ENCODE results near the gene HNF4A. TPM values are rescaled to one million over a fixed set of nuclear protein-coding genes. Genes with fewer than 3 reads are reported as not detected.

HNF4A gene
- total RNA-seq, 2 experiments from 2014 or later, result not detected

GRCh38 chr20:44450903-44451450 lies 95.5 kb downstream of the HNF4A start:
- TF ChIP-seq CTCF (IDR thresholded peaks at IDR 0.05), result no peak
- no peaks in the 10 kb centered on the region for H3K36me3 Mint-ChIP-seq (ENCODE audit: low read depth)
- no peak overlapping the region for H3K4me3 Mint-ChIP-seq
- Histone ChIP-seq H3K4me3 (ENCODE audit: low read length) (no peak overlapping the region), H3K9me3 (ENCODE audit: control insufficient read depth in 1 of 2, insufficient read depth in 1 of 2, low read length in 2 of 2) (no peaks in the 10 kb centered on the region), H3K27me3 (ENCODE audit: control insufficient read depth in 1 of 2, insufficient read depth in 2 of 2, low read length in 2 of 2) (no peaks in the 10 kb centered on the region), H3K27ac (ENCODE audit: low read depth in 1 of 2, low read length in 2 of 2) (no peak overlapping the region), H3K36me3 (ENCODE audit: insufficient read depth, low read length) (no peaks in the 10 kb centered on the region), H3K4me1 (ENCODE audit: insufficient read depth, low read length) (no peaks in the 10 kb centered on the region)
- no peaks in the 10 kb centered on the region for H3K4me1 Mint-ChIP-seq (ENCODE audit: low read depth)
- no peaks in the 10 kb centered on the region for H3K9me3 Mint-ChIP-seq
- DNase-seq (no peak), ATAC-seq (ENCODE audit: poor library complexity) (no peak)
- POLR2A ChIA-PET, result no interaction called here
- H3K27me3 Mint-ChIP-seq, result peaks cover 4% of the 10 kb centered on the region
- no peak overlapping the region for H3K27ac Mint-ChIP-seq
- CTCF ChIA-PET, result no interaction called here
- intact Hi-C loops (cut with DNase I, micrococcal nuclease), result no loop called here

DNA sequence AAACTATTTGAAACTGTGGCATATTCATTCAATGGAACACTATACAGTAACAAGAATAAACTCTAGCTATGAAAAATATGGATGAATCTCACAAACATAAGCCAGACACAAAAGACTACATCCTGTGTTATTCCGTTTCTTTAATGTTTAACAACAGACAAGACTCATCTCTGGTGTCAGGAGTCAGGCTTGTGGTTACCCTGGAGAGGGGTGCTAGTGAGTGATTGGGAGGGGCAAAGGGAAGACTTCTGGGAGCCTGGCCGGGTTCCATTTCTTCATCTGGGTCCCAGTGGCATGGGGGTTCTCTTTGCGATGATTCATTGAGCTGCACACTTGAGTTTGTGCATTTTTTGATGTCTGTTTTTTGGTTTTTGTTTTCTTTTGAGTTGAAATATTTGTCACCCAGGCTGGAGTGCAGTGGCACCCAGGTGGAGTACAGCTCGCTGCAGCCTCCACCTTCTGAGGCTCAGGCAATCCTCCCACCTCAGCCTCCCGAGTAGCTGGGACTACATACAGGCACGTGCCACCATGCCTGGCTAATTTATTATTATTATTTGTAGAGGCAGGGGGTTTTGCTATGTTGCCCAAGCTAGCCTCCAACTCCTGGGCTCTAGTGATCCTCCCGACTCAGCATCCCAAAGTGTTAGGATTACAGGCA lies 98.9 kb downstream of the HNF4A start:
- Mint-ChIP-seq H3K36me3 (ENCODE audit: low read depth) (no peaks in the 10 kb centered on the region), H3K27ac (no peak overlapping the region), H3K4me3 (no peak overlapping the region), H3K9me3 (no peaks in the 10 kb centered on the region), H3K27me3 (peaks cover 4% of the 10 kb centered on the region), H3K4me1 (ENCODE audit: low read depth) (no peaks in the 10 kb centered on the region)
- no peak for TF ChIP-seq CTCF (IDR thresholded peaks at IDR 0.05)
- Histone ChIP-seq H3K4me3 (ENCODE audit: low read length) (no peak overlapping the region), H3K4me1 (ENCODE audit: insufficient read depth, low read length) (no peaks in the 10 kb centered on the region), H3K27ac (ENCODE audit: low read depth in 1 of 2, low read length in 2 of 2) (no peak overlapping the region), H3K9me3 (ENCODE audit: control insufficient read depth in 1 of 2, insufficient read depth in 1 of 2, low read length in 2 of 2) (no peaks in the 10 kb centered on the region), H3K36me3 (ENCODE audit: insufficient read depth, low read length) (no peaks in the 10 kb centered on the region), H3K27me3 (ENCODE audit: control insufficient read depth in 1 of 2, insufficient read depth in 2 of 2, low read length in 2 of 2) (no peaks in the 10 kb centered on the region)
- DNase-seq (no peak), ATAC-seq (ENCODE audit: poor library complexity) (no peak)
- CTCF ChIA-PET, result no interaction called here
- intact Hi-C loops (cut with DNase I, micrococcal nuclease), result no loop called here
- POLR2A ChIA-PET, result no interaction called here

GRCh38 chr20:44455126-44455525 lies 99.6 kb downstream of the HNF4A start:
- Histone ChIP-seq H3K27me3 (ENCODE audit: control insufficient read depth in 1 of 2, insufficient read depth in 2 of 2, low read length in 2 of 2) (no peaks in the 10 kb centered on the region), H3K36me3 (ENCODE audit: insufficient read depth, low read length) (no peaks in the 10 kb centered on the region), H3K9me3 (ENCODE audit: control insufficient read depth in 1 of 2, insufficient read depth in 1 of 2, low read length in 2 of 2) (no peaks in the 10 kb centered on the region), H3K4me3 (ENCODE audit: low read length) (no peak overlapping the region), H3K4me1 (ENCODE audit: insufficient read depth, low read length) (no peaks in the 10 kb centered on the region), H3K27ac (ENCODE audit: low read depth in 1 of 2, low read length in 2 of 2) (no peak overlapping the region)
- Mint-ChIP-seq H3K4me1 (ENCODE audit: low read depth) (no peaks in the 10 kb centered on the region), H3K4me3 (no peak overlapping the region), H3K9me3 (no peaks in the 10 kb centered on the region), H3K36me3 (ENCODE audit: low read depth) (no peaks in the 10 kb centered on the region), H3K27ac (no peak overlapping the region), H3K27me3 (peaks cover 4% of the 10 kb centered on the region)
- DNase-seq (no peak), ATAC-seq (ENCODE audit: poor library complexity) (no peak)
- intact Hi-C loops (cut with DNase I, micrococcal nuclease), result no loop called here
- no peak for TF ChIP-seq CTCF (IDR thresholded peaks at IDR 0.05)
- POLR2A ChIA-PET, result no interaction called here
- CTCF ChIA-PET, result no interaction called here

Data from CD4-positive, alpha-beta T cell (primary cell).